ENCODE results near the gene MPV17L2. TPM values are rescaled to one million over a fixed set of nuclear protein-coding genes. Genes with fewer than 3 reads are reported as not detected.

Gene MPV17L2
- total RNA-seq, 1 experiment from 2014 or later = 13.3 TPM

DNA sequence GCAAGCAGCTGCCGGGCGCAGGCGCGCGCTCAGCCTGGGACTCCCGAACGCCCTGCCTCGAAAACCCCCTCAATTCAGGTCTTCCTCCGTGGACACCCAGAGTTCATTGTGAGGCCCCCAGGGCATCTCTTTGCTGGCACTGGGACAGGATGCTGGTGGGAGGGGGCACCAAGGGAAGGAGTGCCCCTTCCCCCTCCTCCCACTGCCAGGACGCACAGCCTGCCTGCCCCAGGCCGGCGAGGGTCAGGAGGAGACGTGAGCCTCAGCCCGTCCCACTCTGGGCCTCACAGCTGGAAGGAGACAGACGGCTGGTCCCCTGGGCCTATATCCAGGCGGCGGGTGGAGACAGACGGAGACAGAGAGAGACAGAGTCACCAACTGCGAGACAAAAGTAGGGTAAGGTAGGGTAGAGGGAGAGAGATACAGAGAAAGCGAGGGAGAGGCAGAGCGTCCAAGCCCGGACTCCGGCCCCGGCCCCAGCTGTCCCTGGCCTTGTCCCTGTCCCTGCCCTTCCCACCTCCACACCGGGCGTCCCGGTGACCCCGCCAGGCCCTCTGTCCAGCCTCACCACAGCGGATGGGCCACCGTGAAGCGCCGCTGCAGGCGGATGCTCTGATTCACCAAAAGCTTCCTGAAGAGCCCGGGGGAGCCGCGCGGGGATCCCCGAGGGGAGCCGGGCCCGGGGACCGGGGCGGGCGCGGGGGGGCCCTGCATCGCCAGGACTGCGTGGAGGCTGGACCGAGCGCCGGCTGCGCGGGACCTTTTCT lies 32.9 kb downstream of the MPV17L2 start, which contains the start of gene PDE4C (continued):
- TF ChIP-seq SIN3A (IDR thresholded peaks at IDR 0.05; ENCODE audit: borderline replicate concordance, insufficient read depth, low read depth, low read length) = no peak

DNA sequence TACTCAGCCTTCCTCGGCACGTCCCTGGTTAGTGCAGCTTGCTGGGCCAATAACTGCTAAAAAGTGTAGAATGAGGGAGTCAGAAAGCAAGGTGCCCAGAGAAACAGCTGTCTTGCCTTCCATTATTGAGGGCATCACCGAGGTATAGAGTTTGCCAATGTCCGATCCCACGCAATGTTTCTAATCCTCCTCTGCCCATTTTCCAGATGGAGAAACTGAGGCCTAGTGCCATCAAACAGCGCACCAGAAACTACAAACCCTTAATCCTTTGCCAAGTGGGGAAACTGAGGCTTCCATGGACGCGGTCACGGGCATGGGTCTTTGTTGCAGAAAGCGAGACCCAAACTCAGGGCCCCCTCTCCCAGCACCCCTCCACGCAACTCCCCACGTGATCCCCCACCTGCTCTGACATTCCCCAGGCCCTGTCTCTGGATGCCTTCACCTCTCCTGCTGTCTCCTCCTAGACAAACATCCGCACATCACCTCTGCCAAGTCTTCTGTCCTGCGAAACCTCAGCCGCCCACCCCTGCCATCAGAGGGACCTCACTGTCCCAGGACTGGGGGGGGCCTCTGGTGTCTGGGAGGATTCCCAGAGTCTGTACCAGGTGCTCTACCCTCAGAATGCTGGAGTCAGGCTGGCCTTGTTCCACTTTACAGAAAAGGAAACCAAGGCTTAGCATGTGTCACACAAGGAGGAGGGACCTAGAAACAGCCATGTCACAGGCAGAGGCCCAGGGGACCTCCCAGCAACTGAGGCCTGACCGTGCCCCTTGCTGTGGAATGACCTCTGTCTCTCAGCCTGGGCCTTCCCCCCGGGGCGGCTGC lies 34.1 kb downstream of the MPV17L2 start:
- ATAC-seq (no peak), DNase-seq (ENCODE audit: low read depth, low spot score) (no peak)
- H3K9me3 ChIP-seq (ENCODE audit: control insufficient read depth, insufficient read depth, low read depth, low read length) = no peaks in the 10 kb centered on the region
- H3K4me3 ChIP-seq (ENCODE audit: low read depth in 2 of 2, low read length in 2 of 2) = no peak overlapping the region
- ChIA-PET POLR2A (no interaction called here), CTCF (no interaction called here)
- H3K27me3 ChIP-seq (ENCODE audit: control insufficient read depth, insufficient read depth, low read length) = no peaks in the 10 kb centered on the region
- in situ Hi-C loops (cut with HindIII; ENCODE audit: low pct_unique_long_range_greater_than_20kb, low sequenced_read_pairs) = no loop called here
- H3K4me1 ChIP-seq (ENCODE audit: control insufficient read depth, insufficient read depth, low read length) = no peaks in the 10 kb centered on the region; the same call in 1 of the 2 replicates
- intact Hi-C loops (cut with micrococcal nuclease; ENCODE audit: unreplicated experiment) = no loop called here
- BruUV-seq (replicated peaks) = no TSS peak
- TF ChIP-seq SIN3A (IDR thresholded peaks at IDR 0.05; ENCODE audit: borderline replicate concordance, insufficient read depth, low read depth, low read length) = no peak
- no peak for TF ChIP-seq POLR2AphosphoS5 (IDR thresholded peaks at IDR 0.05; ENCODE audit: low read depth, low read length)
- TF ChIP-seq, protein P1, sequence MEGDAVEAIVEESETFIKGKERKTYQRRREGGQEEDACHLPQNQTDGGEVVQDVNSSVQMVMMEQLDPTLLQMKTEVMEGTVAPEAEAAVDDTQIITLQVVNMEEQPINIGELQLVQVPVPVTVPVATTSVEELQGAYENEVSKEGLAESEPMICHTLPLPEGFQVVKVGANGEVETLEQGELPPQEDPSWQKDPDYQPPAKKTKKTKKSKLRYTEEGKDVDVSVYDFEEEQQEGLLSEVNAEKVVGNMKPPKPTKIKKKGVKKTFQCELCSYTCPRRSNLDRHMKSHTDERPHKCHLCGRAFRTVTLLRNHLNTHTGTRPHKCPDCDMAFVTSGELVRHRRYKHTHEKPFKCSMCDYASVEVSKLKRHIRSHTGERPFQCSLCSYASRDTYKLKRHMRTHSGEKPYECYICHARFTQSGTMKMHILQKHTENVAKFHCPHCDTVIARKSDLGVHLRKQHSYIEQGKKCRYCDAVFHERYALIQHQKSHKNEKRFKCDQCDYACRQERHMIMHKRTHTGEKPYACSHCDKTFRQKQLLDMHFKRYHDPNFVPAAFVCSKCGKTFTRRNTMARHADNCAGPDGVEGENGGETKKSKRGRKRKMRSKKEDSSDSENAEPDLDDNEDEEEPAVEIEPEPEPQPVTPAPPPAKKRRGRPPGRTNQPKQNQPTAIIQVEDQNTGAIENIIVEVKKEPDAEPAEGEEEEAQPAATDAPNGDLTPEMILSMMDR (IDR thresholded peaks at IDR 0.05) = no peak
- TF ChIP-seq, protein P2, sequence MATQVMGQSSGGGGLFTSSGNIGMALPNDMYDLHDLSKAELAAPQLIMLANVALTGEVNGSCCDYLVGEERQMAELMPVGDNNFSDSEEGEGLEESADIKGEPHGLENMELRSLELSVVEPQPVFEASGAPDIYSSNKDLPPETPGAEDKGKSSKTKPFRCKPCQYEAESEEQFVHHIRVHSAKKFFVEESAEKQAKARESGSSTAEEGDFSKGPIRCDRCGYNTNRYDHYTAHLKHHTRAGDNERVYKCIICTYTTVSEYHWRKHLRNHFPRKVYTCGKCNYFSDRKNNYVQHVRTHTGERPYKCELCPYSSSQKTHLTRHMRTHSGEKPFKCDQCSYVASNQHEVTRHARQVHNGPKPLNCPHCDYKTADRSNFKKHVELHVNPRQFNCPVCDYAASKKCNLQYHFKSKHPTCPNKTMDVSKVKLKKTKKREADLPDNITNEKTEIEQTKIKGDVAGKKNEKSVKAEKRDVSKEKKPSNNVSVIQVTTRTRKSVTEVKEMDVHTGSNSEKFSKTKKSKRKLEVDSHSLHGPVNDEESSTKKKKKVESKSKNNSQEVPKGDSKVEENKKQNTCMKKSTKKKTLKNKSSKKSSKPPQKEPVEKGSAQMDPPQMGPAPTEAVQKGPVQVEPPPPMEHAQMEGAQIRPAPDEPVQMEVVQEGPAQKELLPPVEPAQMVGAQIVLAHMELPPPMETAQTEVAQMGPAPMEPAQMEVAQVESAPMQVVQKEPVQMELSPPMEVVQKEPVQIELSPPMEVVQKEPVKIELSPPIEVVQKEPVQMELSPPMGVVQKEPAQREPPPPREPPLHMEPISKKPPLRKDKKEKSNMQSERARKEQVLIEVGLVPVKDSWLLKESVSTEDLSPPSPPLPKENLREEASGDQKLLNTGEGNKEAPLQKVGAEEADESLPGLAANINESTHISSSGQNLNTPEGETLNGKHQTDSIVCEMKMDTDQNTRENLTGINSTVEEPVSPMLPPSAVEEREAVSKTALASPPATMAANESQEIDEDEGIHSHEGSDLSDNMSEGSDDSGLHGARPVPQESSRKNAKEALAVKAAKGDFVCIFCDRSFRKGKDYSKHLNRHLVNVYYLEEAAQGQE (IDR thresholded peaks at IDR 0.05; ENCODE audit: insufficient read depth in 1 of 2, low read depth in 2 of 2, low read length in 1 of 2) = no peak
- no peak for TF ChIP-seq TCF7L2 (IDR thresholded peaks at IDR 0.05; ENCODE audit: low read depth, low read length)
- H3K27ac ChIP-seq (ENCODE audit: low read length) = no peak overlapping the region
- no peaks in the 10 kb centered on the region for H3K36me3 ChIP-seq (ENCODE audit: control insufficient read depth, insufficient read depth, low read length)

DNA sequence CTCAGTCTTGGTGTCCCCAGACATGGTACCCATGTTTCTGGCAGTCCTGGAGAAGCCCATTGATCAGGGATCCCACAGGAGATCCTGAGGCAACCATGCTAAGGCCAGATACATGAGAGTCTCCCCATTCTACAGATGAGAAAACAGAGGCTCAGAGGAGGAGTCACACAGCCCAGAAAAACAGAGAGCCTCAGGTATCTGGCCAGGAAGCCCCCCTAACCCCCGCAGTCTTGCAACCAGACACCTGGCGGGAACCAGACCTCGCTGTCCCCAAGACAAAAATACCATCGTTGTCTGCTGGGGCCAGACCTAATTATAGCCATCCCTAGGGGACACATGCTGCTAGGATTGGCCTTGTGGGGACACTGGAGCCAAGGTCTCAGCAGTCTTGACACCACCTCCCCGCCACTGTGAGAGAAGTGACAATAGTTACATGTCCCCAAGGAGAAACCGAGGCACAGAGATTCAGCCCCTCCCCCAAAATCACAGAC lies 34.8 kb downstream of the MPV17L2 start:
- no peak for ATAC-seq
- Histone ChIP-seq H3K27ac (ENCODE audit: low read length) (no peak overlapping the region), H3K9me3 (ENCODE audit: control insufficient read depth, insufficient read depth, low read depth, low read length) (no peaks in the 10 kb centered on the region), H3K36me3 (ENCODE audit: control insufficient read depth, insufficient read depth, low read length) (no peaks in the 10 kb centered on the region), H3K4me3 (ENCODE audit: low read depth in 2 of 2, low read length in 2 of 2) (no peak overlapping the region), H3K27me3 (ENCODE audit: control insufficient read depth, insufficient read depth, low read length) (no peaks in the 10 kb centered on the region), H3K4me1 (ENCODE audit: control insufficient read depth, insufficient read depth, low read length) (no peaks in the 10 kb centered on the region; the same call in 1 of the 2 replicates)
- no peak for DNase-seq (ENCODE audit: low read depth, low spot score)
- no TSS peak for BruUV-seq (replicated peaks)
- CTCF ChIA-PET = no interaction called here
- POLR2A ChIA-PET = no interaction called here
- TF ChIP-seq POLR2AphosphoS5 (IDR thresholded peaks at IDR 0.05; ENCODE audit: low read depth, low read length) = no peak
- in situ Hi-C loops (cut with HindIII; ENCODE audit: low pct_unique_long_range_greater_than_20kb, low sequenced_read_pairs) (no loop called here), intact Hi-C loops (cut with micrococcal nuclease; ENCODE audit: unreplicated experiment) (no loop called here)
